Measurements from ENCODE around the gene GPHN. TPM values are rescaled to one million over a fixed set of nuclear protein-coding genes. Genes with fewer than 3 reads are reported as not detected.

Gene GPHN
- total and polyA plus RNA-seq, 8 donors: 15.7 to 98.7 (median 35.7) TPM

GRCh38 chr14:66606826-66607225 is 98.9 kb downstream of the GPHN start:
- Histone ChIP-seq H3K27me3 (no peaks in the 10 kb centered on the region), H3K9me3 (peaks cover 0 to 6% (median 0%) of the 10 kb centered on the region in 4 donors), H3K4me1 (peaks cover 0 to 17% (median 0%) of the 10 kb centered on the region in 4 donors), H3K27ac (no peak overlapping the region), H3K36me3 (no peaks in the 10 kb centered on the region), H3K4me3 (no peak overlapping the region)
- TF ChIP-seq EP300 (IDR thresholded peaks at IDR 0.05): no peak
- TF ChIP-seq POLR2A (IDR thresholded peaks at IDR 0.05): no peak
- TF ChIP-seq, protein P1, sequence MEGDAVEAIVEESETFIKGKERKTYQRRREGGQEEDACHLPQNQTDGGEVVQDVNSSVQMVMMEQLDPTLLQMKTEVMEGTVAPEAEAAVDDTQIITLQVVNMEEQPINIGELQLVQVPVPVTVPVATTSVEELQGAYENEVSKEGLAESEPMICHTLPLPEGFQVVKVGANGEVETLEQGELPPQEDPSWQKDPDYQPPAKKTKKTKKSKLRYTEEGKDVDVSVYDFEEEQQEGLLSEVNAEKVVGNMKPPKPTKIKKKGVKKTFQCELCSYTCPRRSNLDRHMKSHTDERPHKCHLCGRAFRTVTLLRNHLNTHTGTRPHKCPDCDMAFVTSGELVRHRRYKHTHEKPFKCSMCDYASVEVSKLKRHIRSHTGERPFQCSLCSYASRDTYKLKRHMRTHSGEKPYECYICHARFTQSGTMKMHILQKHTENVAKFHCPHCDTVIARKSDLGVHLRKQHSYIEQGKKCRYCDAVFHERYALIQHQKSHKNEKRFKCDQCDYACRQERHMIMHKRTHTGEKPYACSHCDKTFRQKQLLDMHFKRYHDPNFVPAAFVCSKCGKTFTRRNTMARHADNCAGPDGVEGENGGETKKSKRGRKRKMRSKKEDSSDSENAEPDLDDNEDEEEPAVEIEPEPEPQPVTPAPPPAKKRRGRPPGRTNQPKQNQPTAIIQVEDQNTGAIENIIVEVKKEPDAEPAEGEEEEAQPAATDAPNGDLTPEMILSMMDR (IDR thresholded peaks at IDR 0.05): no peak
- no peak for TF ChIP-seq POLR2AphosphoS5 (IDR thresholded peaks at IDR 0.05)
- 76 to 90% (median 86%) methylated on average over 2 of the region's 2 CpGs for WGBS, 5 donors
- intact Hi-C loops (cut with DNase I; ENCODE audit: low total_unique reads): no loop called here
- DNase-seq: no peak

DNA sequence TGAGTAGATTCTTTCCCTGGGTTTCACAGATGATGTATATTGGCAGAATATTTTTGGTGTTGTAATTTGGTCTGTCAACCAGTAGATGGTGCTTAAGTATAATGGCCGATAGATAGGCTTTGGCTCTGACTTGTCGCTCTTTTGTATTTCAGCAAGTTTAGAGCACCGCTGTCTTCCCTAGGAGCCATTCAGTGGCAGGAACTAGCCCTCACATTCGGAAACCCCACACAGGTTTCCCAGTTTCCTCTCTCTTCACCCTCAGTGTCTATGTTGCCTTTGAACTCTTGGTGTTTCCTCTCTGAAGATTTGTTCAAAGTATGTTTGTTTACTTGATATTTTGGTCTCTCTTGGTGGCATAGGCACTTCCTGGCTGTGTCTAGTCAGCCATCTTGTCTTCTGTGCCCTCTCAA is 102.2 kb downstream of the GPHN start:
- WGBS, 5 donors: 72 to 89% (median 77%) methylated on average over 4 of the region's 4 CpGs

DNA sequence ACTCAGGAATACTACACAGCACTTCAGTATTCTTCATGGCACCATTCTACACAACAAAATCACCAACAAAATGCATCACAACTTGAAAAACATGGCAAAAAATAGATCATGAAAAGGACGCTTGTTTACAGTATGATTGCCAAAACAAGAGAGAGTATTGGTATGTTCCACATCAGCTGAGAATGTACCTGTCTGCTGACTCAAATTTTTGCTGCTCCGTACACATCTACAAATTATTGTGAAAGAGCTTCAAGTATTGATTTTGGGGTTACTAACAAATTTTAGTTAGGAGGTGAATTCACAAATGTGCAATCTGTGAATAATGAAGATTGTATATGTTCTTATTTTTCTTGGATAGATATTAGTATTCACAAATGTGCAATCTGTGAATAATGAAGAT is 105.4 kb downstream of the GPHN start:
- peaks cover 0 to 34% (median 11%) of the 10 kb centered on the region in 4 donors for H3K9me3 ChIP-seq
- no peaks in the 10 kb centered on the region for H3K4me1 ChIP-seq
- 89 to 95% (median 95%) methylated on average over 2 of the region's 2 CpGs for WGBS, 5 donors
- no peaks in the 10 kb centered on the region for H3K27me3 ChIP-seq
- H3K27ac ChIP-seq: no peak overlapping the region
- intact Hi-C loops (cut with DNase I; ENCODE audit: low total_unique reads): no loop called here
- H3K4me3 ChIP-seq: no peak overlapping the region
- TF ChIP-seq POLR2A (IDR thresholded peaks at IDR 0.05) (no peak), EP300 (IDR thresholded peaks at IDR 0.05) (no peak), POLR2AphosphoS5 (IDR thresholded peaks at IDR 0.05) (no peak)
- TF ChIP-seq, protein P1 (IDR thresholded peaks at IDR 0.05): no peak
- no peak for DNase-seq
- H3K36me3 ChIP-seq: no peaks in the 10 kb centered on the region

More for the DNA sequence above, 102.2 kb downstream of the GPHN start:
- Histone ChIP-seq H3K4me1 (no peaks in the 10 kb centered on the region), H3K9me3 (peaks cover 0 to 6% (median 0%) of the 10 kb centered on the region in 4 donors), H3K27me3 (no peaks in the 10 kb centered on the region), H3K36me3 (no peaks in the 10 kb centered on the region), H3K4me3 (no peak overlapping the region), H3K27ac (no peak overlapping the region)
- intact Hi-C loops (cut with DNase I; ENCODE audit: low total_unique reads): no loop called here
- no peak for DNase-seq
- TF ChIP-seq POLR2A (IDR thresholded peaks at IDR 0.05): no peak
- TF ChIP-seq, protein P1 (IDR thresholded peaks at IDR 0.05): no peak
- no peak for TF ChIP-seq EP300 (IDR thresholded peaks at IDR 0.05)
- no peak for TF ChIP-seq POLR2AphosphoS5 (IDR thresholded peaks at IDR 0.05)

- intact Hi-C loops (cut with DNase I; ENCODE audit: low total_unique reads): no loop called here
- Histone ChIP-seq H3K9me3 (peaks cover 0 to 33% (median 12%) of the 10 kb centered on the region in 4 donors), H3K27me3 (no peaks in the 10 kb centered on the region), H3K4me1 (peaks cover 0 to 14% (median 7%) of the 10 kb centered on the region in 4 donors), H3K36me3 (no peaks in the 10 kb centered on the region), H3K27ac (no peak overlapping the region), H3K4me3 (no peak overlapping the region)
- 92 to 98% (median 95%) methylated on average over 2 of the region's 2 CpGs for WGBS, 5 donors
- no peak for TF ChIP-seq EP300 (IDR thresholded peaks at IDR 0.05)
- no peak for TF ChIP-seq POLR2A (IDR thresholded peaks at IDR 0.05)
- TF ChIP-seq, protein P1 (IDR thresholded peaks at IDR 0.05): no peak
- TF ChIP-seq POLR2AphosphoS5 (IDR thresholded peaks at IDR 0.05): no peak
- DNase-seq: no peak
Observed at GRCh38 chr14:66619952-66620351, 112.0 kb downstream of the GPHN start.
